Stimulated activated effector memory CD8-positive, alpha-beta T cell treated with anti-CD3 and anti-CD28 coated beads, Interleukin-12 subunit alpha, Interleukin-12 subunit beta, amount 100 ng/mL, for 72 hours (primary cell): ENCODE data around the gene SARDH.

Source experiments
- ATAC-seq: fragments of 150-1000 bp; cut with Tn5 transposase; 2 replicates; pipeline ENCODE4 v1.10.0; 2021
- DNase-seq, 2 donors: peaks; one replicate each; pipeline ENCODE4 v3.0.0; 2021 to 2022; ENCODE audit warnings: low spot score in 2 of 2
- H3K27ac Mint-ChIP-seq: one replicate; pipeline ENCODE4 v1.8.0; 2022; ENCODE audit warnings: mild to moderate bottlenecking, mixed read lengths
- H3K36me3 Mint-ChIP-seq: one replicate; pipeline ENCODE4 v1.8.0; 2022; ENCODE audit warnings: mild to moderate bottlenecking, mixed read lengths
- H3K4me1 Mint-ChIP-seq: one replicate; pipeline ENCODE4 v1.8.0; 2022; ENCODE audit warnings: mixed read lengths
- H3K4me3 Mint-ChIP-seq: one replicate; pipeline ENCODE4 v1.8.0; 2022; ENCODE audit warnings: mild to moderate bottlenecking, mixed read lengths
- H3K9me3 Mint-ChIP-seq: one replicate; pipeline ENCODE4 v1.8.0; 2022; ENCODE audit warnings: mixed read lengths

The SARDH gene

GRCh38 chr9:133779516-133780403, 41.6 kb upstream of the SARDH start:
- no peak for ATAC-seq

GRCh38 chr9:133779081-133779480, 40.9 kb upstream of the SARDH start:
- Mint-ChIP-seq H3K4me1 (no peaks in the 10 kb centered on the region), H3K36me3 (no peaks in the 10 kb centered on the region), H3K4me3 (no peak overlapping the region), H3K9me3 (no peaks in the 10 kb centered on the region), H3K27ac (no peak overlapping the region)
- DNase-seq (no peak), ATAC-seq (no peak)

More at GRCh38 chr9:133779516-133780403, 41.6 kb upstream of the SARDH start:
- no peak for DNase-seq
- no peaks in the 10 kb centered on the region for H3K9me3 Mint-ChIP-seq
- no peak overlapping the region for H3K4me3 Mint-ChIP-seq
- no peaks in the 10 kb centered on the region for H3K4me1 Mint-ChIP-seq
- H3K27ac Mint-ChIP-seq = no peak overlapping the region
- no peaks in the 10 kb centered on the region for H3K36me3 Mint-ChIP-seq

- Mint-ChIP-seq H3K4me3 (no peak overlapping the region), H3K36me3 (no peaks in the 10 kb centered on the region), H3K4me1 (no peaks in the 10 kb centered on the region), H3K27ac (no peak overlapping the region), H3K9me3 (no peaks in the 10 kb centered on the region)
- DNase-seq (no peak), ATAC-seq (no peak)
These were observed 40.3 kb upstream of the SARDH start for GRCh38 chr9:133778336-133779013.

GRCh38 chr9:133777871-133778270, 39.7 kb upstream of the SARDH start:
- DNase-seq = no peak
- no peak overlapping the region for H3K4me3 Mint-ChIP-seq
- H3K9me3 Mint-ChIP-seq = no peaks in the 10 kb centered on the region
- no peak overlapping the region for H3K27ac Mint-ChIP-seq
- ATAC-seq = no peak
- no peaks in the 10 kb centered on the region for H3K4me1 Mint-ChIP-seq
- no peaks in the 10 kb centered on the region for H3K36me3 Mint-ChIP-seq

- no peaks in the 10 kb centered on the region for H3K9me3 Mint-ChIP-seq
- H3K36me3 Mint-ChIP-seq = no peaks in the 10 kb centered on the region
- no peak overlapping the region for H3K27ac Mint-ChIP-seq
- ATAC-seq = no peak
- DNase-seq = no peak
- H3K4me1 Mint-ChIP-seq = no peaks in the 10 kb centered on the region
- H3K4me3 Mint-ChIP-seq = no peak overlapping the region
These were observed 39.1 kb upstream of the SARDH start for GRCh38 chr9:133777068-133777791.

- Mint-ChIP-seq H3K4me3 (no peak overlapping the region), H3K27ac (no peak overlapping the region), H3K9me3 (no peaks in the 10 kb centered on the region), H3K36me3 (no peaks in the 10 kb centered on the region), H3K4me1 (no peaks in the 10 kb centered on the region)
- no peak for ATAC-seq
- DNase-seq = no peak
These were observed 38.1 kb upstream of the SARDH start for GRCh38 chr9:133775951-133776905.

GRCh38 chr9:133775291-133775690, 37.1 kb upstream of the SARDH start:
- Mint-ChIP-seq H3K4me1 (no peaks in the 10 kb centered on the region), H3K27ac (no peak overlapping the region), H3K36me3 (no peaks in the 10 kb centered on the region), H3K9me3 (no peaks in the 10 kb centered on the region), H3K4me3 (no peak overlapping the region)
- DNase-seq (no peak), ATAC-seq (no peak)

- Mint-ChIP-seq H3K36me3 (no peaks in the 10 kb centered on the region), H3K27ac (no peak overlapping the region), H3K4me3 (no peak overlapping the region), H3K9me3 (no peaks in the 10 kb centered on the region), H3K4me1 (no peaks in the 10 kb centered on the region)
- no peak for ATAC-seq
- DNase-seq = no peak
These were observed 36.6 kb upstream of the SARDH start for GRCh38 chr9:133774799-133775198.

GRCh38 chr9:133773889-133774655, 35.9 kb upstream of the SARDH start:
- ATAC-seq (no peak), DNase-seq (no peak)
- Mint-ChIP-seq H3K27ac (no peak overlapping the region), H3K9me3 (no peaks in the 10 kb centered on the region), H3K36me3 (no peaks in the 10 kb centered on the region), H3K4me3 (no peak overlapping the region), H3K4me1 (no peaks in the 10 kb centered on the region)

GRCh38 chr9:133772581-133772980, 34.4 kb upstream of the SARDH start:
- Mint-ChIP-seq H3K4me1 (no peaks in the 10 kb centered on the region), H3K27ac (no peak overlapping the region), H3K9me3 (peaks cover 3% of the 10 kb centered on the region), H3K36me3 (no peaks in the 10 kb centered on the region), H3K4me3 (no peak overlapping the region)
- DNase-seq (no peak), ATAC-seq (no peak)

- Mint-ChIP-seq H3K9me3 (peaks cover 11% of the 10 kb centered on the region), H3K27ac (no peak overlapping the region), H3K4me3 (no peak overlapping the region), H3K4me1 (no peaks in the 10 kb centered on the region), H3K36me3 (no peaks in the 10 kb centered on the region)
- no peak for ATAC-seq
- no peak for DNase-seq
These were observed 33.6 kb upstream of the SARDH start for GRCh38 chr9:133771486-133772482.

GRCh38 chr9:133770076-133770777, 32.1 kb upstream of the SARDH start:
- H3K4me3 Mint-ChIP-seq = no peak overlapping the region
- no peak overlapping the region for H3K27ac Mint-ChIP-seq
- H3K9me3 Mint-ChIP-seq = peaks cover 13% of the 10 kb centered on the region
- DNase-seq (no peak), ATAC-seq (no peak)
- H3K36me3 Mint-ChIP-seq = no peaks in the 10 kb centered on the region
- H3K4me1 Mint-ChIP-seq = no peaks in the 10 kb centered on the region
